AG04450 (cell line): ENCODE results near the gene KIN. TPM values are rescaled to one million over a fixed set of nuclear protein-coding genes. Genes with fewer than 3 reads are reported as not detected.
A peak's percentile ranks its signal among the peaks of the same experiment; 100 is the strongest.

Experiments
- CTCF ChIA-PET: fragments of 300-600, 350-600 bp; formaldehyde crosslinking; extraction: SDS; loops from one replicate; lab custom pipeline; 2022; ENCODE audit warnings: antibody characterized with exemption, inconsistent platforms; lab: Charles Lee
- POLR2A ChIA-PET: fragments of 350-600 bp; formaldehyde crosslinking; extraction: SDS; loops from one replicate; lab custom pipeline; 2021; ENCODE audit warnings: antibody characterized with exemption, inconsistent platforms; lab: Yijun Ruan, JAX
- DNase-seq: peaks from one replicate; pipeline ENCODE4 v3.0.0-alpha.2; 2011; ENCODE audit warnings: low read depth, low spot score
- H3K27ac ChIP-seq: one replicate; pipeline ENCODE4 v1.5.1; 2012; ENCODE audit warnings: low read depth, low read length, control low read depth
- H3K27me3 ChIP-seq: one replicate; pipeline ENCODE4 v1.6.0; 2012; ENCODE audit warnings: low read length; ENCODE audit not compliant: control insufficient read depth, insufficient read depth
- H3K4me3 ChIP-seq: 2 replicates; pipeline ENCODE4 v1.5.1; 2011; ENCODE audit warnings: mild to moderate bottlenecking, low read depth, low read length, control low read depth
- H3K9me3 ChIP-seq: 2 replicates; pipeline ENCODE4 v1.5.1; 2012; ENCODE audit warnings: low read length; ENCODE audit not compliant: control insufficient read depth, insufficient read depth
- polyA plus RNA-seq: library from polyadenylated mRNA; depleted of rRNA; stranded (reverse); fragments of >200 nt; gene quantifications from 2 replicates; pipeline ENCODE4 v1.2.3, GENCODE V29; 2011
- TF ChIP-seq, protein P1 (sequence below): IDR thresholded peaks from 2 replicates; pipeline ENCODE4 v1.5.1; 2011; ENCODE audit warnings: low read depth, low read length, control low read depth, inconsistent platforms

The KIN gene
- polyA plus RNA-seq, 1 experiment = 16.0 TPM

DNA sequence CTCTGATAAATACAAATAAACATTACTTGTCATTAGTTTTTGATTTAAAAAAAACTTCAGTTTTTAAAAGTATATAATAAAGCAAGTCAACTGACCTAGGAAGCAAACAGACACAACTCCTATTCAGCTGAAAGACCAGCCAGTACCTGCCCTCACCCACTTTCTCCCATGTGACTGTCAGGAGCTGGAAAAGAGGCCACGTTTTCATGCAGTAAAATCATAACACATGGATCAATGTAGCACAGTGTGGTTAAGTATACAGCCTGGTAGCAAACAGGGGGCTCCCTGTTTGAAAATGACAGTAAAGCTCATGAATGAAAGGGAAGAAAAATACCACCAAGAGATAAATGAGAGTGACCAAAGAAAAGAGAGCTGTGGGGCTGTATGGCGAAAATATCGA is 21.6 kb downstream of the KIN start:
- POLR2A ChIA-PET = interaction anchor here (1.9 kb wide), 1 partner anchor 22 kb away, joined by 13 read pairs; the partner anchor contains the start of genes ATP5F1C and KIN
- CTCF ChIA-PET = interaction anchor here (1.0 kb wide), 1 partner anchor 10 kb away, joined by 3 read pairs; no protein-coding TSS in a partner anchor

GRCh38 chr10:7763929-7764328 is 23.9 kb downstream of the KIN start:
- Histone ChIP-seq H3K4me3 (no peak overlapping the region), H3K9me3 (no peaks in the 10 kb centered on the region), H3K27ac (no peak overlapping the region), H3K27me3 (no peaks in the 10 kb centered on the region)
- TF ChIP-seq, protein P1, sequence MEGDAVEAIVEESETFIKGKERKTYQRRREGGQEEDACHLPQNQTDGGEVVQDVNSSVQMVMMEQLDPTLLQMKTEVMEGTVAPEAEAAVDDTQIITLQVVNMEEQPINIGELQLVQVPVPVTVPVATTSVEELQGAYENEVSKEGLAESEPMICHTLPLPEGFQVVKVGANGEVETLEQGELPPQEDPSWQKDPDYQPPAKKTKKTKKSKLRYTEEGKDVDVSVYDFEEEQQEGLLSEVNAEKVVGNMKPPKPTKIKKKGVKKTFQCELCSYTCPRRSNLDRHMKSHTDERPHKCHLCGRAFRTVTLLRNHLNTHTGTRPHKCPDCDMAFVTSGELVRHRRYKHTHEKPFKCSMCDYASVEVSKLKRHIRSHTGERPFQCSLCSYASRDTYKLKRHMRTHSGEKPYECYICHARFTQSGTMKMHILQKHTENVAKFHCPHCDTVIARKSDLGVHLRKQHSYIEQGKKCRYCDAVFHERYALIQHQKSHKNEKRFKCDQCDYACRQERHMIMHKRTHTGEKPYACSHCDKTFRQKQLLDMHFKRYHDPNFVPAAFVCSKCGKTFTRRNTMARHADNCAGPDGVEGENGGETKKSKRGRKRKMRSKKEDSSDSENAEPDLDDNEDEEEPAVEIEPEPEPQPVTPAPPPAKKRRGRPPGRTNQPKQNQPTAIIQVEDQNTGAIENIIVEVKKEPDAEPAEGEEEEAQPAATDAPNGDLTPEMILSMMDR = no peak
- ChIA-PET CTCF (no interaction called here), POLR2A (no interaction called here)
- DNase-seq = no peak

More for the DNA sequence above, 21.6 kb downstream of the KIN start:
- Histone ChIP-seq H3K27me3 (no peaks in the 10 kb centered on the region), H3K9me3 (no peaks in the 10 kb centered on the region), H3K27ac (no peak overlapping the region), H3K4me3 (no peak overlapping the region)
- TF ChIP-seq, protein P1 = no peak
- no peak for DNase-seq

DNA sequence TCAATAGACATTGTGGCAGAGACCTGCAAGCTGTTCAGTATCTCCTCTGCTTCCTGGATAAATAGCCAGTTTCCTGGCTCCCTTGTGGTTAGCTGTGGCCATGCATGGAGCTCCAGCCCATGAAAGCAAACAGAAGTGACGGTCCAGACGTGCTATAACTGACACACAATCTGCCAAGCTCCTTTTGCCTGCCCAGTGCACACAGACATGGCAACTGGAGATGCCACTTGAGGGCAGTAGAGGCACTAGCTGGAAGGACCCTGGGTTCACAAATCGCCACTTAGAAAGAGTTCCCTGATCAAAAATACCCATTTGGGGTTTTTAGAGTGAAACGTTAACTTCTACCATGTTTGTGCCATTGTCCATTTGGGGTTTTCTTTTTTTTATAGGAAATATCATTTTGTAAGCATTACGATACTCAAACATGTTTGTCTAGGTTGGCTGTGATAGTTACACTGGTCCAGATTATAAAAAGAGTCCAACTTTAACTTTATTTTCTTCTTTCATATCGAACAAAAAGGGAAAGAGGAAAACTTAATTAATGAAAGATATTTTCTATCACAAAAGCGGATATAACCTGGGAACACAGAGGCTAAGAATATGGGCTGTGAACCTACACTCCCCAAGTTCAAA is 31.3 kb downstream of the KIN start:
- TF ChIP-seq, protein P1 = peak; percentile 47
- no peak overlapping the region for H3K27ac ChIP-seq
- H3K27me3 ChIP-seq = no peaks in the 10 kb centered on the region
- DNase-seq = no peak
- ChIA-PET CTCF (interaction anchor here (0.6 to 1.3 kb wide), 4 partner anchors 9 to 100 kb away, joined by 3 to 4 read pairs (median 3); no protein-coding TSS in a partner anchor), POLR2A (no interaction called here)
- H3K4me3 ChIP-seq = no peak overlapping the region
- no peaks in the 10 kb centered on the region for H3K9me3 ChIP-seq

- TF ChIP-seq, protein P1 = no peak
- CTCF ChIA-PET = interaction anchor here (1.2 kb wide), 1 partner anchor 229 kb away, joined by 3 read pairs; no protein-coding TSS in a partner anchor
Measured at GRCh38 chr10:7755103-7755502, 32.7 kb downstream of the KIN start.

DNA sequence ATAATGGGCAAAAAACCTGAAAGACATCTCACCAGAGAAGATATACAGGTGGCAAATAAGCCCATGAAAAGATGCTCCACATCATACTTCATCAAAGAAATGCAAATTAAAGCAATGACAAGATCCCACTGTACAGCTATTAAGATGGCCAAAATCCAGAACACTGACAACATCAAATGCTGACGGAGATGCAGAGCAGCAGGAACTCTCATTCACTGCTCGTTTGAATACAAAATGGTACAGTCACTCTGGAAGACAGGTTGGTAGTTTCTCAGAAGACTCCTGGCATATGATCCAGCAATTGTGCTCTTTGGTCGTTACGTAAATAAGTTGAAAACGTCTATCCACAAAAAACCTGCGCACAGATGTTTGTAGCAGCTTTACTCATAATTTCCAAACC is 35.5 kb downstream of the KIN start:
- POLR2A ChIA-PET = no interaction called here
- H3K27me3 ChIP-seq = no peaks in the 10 kb centered on the region
- CTCF ChIA-PET = no interaction called here

More at GRCh38 chr10:7755103-7755502, 32.7 kb downstream of the KIN start:
- Histone ChIP-seq H3K9me3 (no peaks in the 10 kb centered on the region), H3K27me3 (no peaks in the 10 kb centered on the region), H3K27ac (no peak overlapping the region), H3K4me3 (no peak overlapping the region)
- POLR2A ChIA-PET = no interaction called here
- no peak for DNase-seq

More for the DNA sequence above, 35.5 kb downstream of the KIN start:
- H3K4me3 ChIP-seq = no peak overlapping the region
- TF ChIP-seq, protein P1 = no peak
- no peak for DNase-seq
- H3K9me3 ChIP-seq = no peaks in the 10 kb centered on the region
- H3K27ac ChIP-seq = no peak overlapping the region
